HG03520 (cell line): ENCODE results near the gene CD34.

Experiments
- ATAC-seq: cut with Tn5 transposase; IDR thresholded peaks from one replicate; pipeline ENCODE4 v1.9.1; 2021; ENCODE audit warnings: mild to moderate bottlenecking, moderate library complexity; ENCODE audit not compliant: unreplicated experiment

The CD34 gene

GRCh38 chr1:207858281-207858680, 52.6 kb downstream of the CD34 start:
- no peak for ATAC-seq

GRCh38 chr1:207857447-207857846, 53.5 kb downstream of the CD34 start:
- no peak for ATAC-seq

- no peak for ATAC-seq
Observed at GRCh38 chr1:207856276-207857023, 54.5 kb downstream of the CD34 start.

GRCh38 chr1:207854001-207854400, 56.9 kb downstream of the CD34 start:
- ATAC-seq = no peak

GRCh38 chr1:207853372-207853757, 57.6 kb downstream of the CD34 start:
- ATAC-seq = no peak

- ATAC-seq = no peak
Observed at GRCh38 chr1:207852576-207853371, 58.2 kb downstream of the CD34 start.

GRCh38 chr1:207851696-207852095, 59.2 kb downstream of the CD34 start:
- ATAC-seq = no peak

- ATAC-seq = no peak
Observed at GRCh38 chr1:207850621-207851407, 60.1 kb downstream of the CD34 start.

GRCh38 chr1:207849646-207850045, 61.3 kb downstream of the CD34 start:
- no peak for ATAC-seq

- no peak for ATAC-seq
Observed at GRCh38 chr1:207849016-207849415, 61.9 kb downstream of the CD34 start.

- ATAC-seq = no peak
Observed at GRCh38 chr1:207848234-207848633, 62.7 kb downstream of the CD34 start.

- no peak for ATAC-seq
Observed at GRCh38 chr1:207847116-207847515, 63.8 kb downstream of the CD34 start.

GRCh38 chr1:207845109-207845508, 65.8 kb downstream of the CD34 start:
- no peak for ATAC-seq

- no peak for ATAC-seq
Observed at GRCh38 chr1:207844371-207844770, 66.6 kb downstream of the CD34 start.

GRCh38 chr1:207842506-207842905, 68.4 kb downstream of the CD34 start:
- ATAC-seq = no peak

GRCh38 chr1:207841901-207842300, 69.0 kb downstream of the CD34 start:
- no peak for ATAC-seq

- ATAC-seq = no peak
Observed at GRCh38 chr1:207841293-207841692, 69.6 kb downstream of the CD34 start.

- ATAC-seq = no peak
Observed at GRCh38 chr1:207840380-207840779, 70.5 kb downstream of the CD34 start.

- no peak for ATAC-seq
Observed at GRCh38 chr1:207839083-207839413, 71.9 kb downstream of the CD34 start.

- no peak for ATAC-seq
Observed at GRCh38 chr1:207838156-207839082, 72.5 kb downstream of the CD34 start.

GRCh38 chr1:207837673-207838072, 73.3 kb downstream of the CD34 start:
- no peak for ATAC-seq
